A673 (cell line): ENCODE data around the gene C3orf18.

Experiments used
- CTCF ChIP-seq: fragments of 300-800, 200-600 bp; sonication (generic); conservative IDR thresholded peaks from 2 replicates; pipeline ENCODE4 v1.5.1; 2017; ENCODE audit warnings: low read depth, mild to moderate bottlenecking, antibody characterized with exemption, low read length, moderate library complexity, mixed read lengths
- EZH2 ChIP-seq: fragments of 200-600 bp; sonication (generic); IDR thresholded peaks from 2 replicates; pipeline ENCODE4 v1.6.1; 2017; ENCODE audit warnings: borderline replicate concordance, low read depth, mild to moderate bottlenecking, mixed read lengths, antibody characterized with exemption, low read length; ENCODE audit not compliant: poor library complexity, severe bottlenecking

GRCh38 chr3:50517721-50518206 lies 49.8 kb downstream of the C3orf18 start:
- TF ChIP-seq CTCF (no peak), EZH2 (no peak)
